Adipose tissue (tissue), 3 donors: ENCODE results near the gene ARHGEF7. TPM values are rescaled to one million over a fixed set of nuclear protein-coding genes. Genes with fewer than 3 reads are reported as not detected.

Experiments used
- H3K27ac ChIP-seq: one replicate; pipeline ENCODE4 v1.5.1; 2013; ENCODE audit warnings: low read depth, low read length
- WGBS, 3 donors: extraction: QIAGEN DNeasy Blood & Tissue Kit; methylation state at CpG; one replicate each; pipeline ENCODE4 v1.1.7; 2013; 5-methylcytosine and 5-hydroxymethylcytosine counted together
- polyA plus RNA-seq, 3 donors: library from polyadenylated mRNA; stranded (reverse); fragments of 200-250 nt; gene quantifications; one replicate each; pipeline ENCODE4 v1.2.3, GENCODE V29; 2013
- donor health status: healthy with polysubstance abuse.
- donor health status: Bipolar disorder and iron deficiency.
- donor health status: healthy.

The ARHGEF7 gene
- polyA plus RNA-seq, 3 donors, result 14.0 to 41.9 (median 27.8) TPM

- no peak overlapping the region for H3K27ac ChIP-seq
- 88 to 92% (median 90%) methylated on average over 12 of the region's 12 CpGs for WGBS, 3 donors
Measured at GRCh38 chr13:111319521-111319920, 204.4 kb downstream of the ARHGEF7 start.

DNA sequence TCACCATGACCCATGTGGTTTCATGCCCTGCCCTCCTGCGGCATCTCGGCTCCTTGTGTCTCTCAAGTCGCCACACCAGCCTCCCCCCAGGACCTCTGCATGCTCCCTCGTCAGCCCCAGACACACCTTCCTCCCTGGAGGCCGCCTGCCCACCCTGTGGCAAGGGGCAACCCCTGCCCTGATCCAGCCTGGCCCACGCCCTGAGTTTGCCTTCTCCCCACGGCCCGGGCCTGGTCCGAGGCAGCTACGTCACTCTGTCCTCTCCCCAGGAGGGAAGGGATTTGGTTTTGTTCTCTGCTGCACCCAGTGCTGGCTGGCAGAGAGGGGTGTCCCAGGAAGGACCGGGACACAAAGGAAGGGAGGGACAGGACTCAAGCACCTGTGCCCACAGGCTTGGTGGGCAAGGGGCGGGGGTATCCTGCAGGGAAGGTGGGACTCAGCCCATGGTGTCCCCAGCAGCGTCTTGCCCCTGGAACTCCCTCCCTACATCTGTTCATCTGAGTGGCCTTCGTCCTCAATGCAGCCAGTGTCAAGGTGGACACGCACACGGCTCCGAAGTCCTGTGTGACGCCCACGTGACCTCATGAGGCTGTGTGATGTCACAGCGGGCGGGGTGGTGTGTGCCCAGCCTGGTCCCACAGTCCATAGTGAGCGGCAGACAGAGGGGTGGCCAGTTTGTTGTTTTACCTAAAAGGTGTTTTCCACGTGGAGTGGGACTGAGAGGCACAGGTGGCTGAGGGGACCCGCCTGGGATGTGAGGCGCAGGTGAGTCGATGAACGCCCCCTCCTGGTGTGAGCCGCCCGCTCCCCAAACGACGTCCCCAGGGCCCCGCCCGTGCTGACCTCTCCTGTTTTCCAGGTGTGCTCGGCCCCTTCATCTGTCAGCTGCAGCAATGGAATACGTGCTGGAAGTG is 205.1 kb downstream of the ARHGEF7 start, which contains the start of gene TEX29:
TEX29 (plus strand) TSS at position 645 of the 914 bp plus-strand sequence; CDS start at position 894, 249 bp downstream.
- H3K27ac ChIP-seq, result no peak within 1 kb of the TSS
- WGBS, 3 donors, result 60 to 78% (median 78%) methylated on average over 34 to 35 of the region's 35 CpGs

DNA sequence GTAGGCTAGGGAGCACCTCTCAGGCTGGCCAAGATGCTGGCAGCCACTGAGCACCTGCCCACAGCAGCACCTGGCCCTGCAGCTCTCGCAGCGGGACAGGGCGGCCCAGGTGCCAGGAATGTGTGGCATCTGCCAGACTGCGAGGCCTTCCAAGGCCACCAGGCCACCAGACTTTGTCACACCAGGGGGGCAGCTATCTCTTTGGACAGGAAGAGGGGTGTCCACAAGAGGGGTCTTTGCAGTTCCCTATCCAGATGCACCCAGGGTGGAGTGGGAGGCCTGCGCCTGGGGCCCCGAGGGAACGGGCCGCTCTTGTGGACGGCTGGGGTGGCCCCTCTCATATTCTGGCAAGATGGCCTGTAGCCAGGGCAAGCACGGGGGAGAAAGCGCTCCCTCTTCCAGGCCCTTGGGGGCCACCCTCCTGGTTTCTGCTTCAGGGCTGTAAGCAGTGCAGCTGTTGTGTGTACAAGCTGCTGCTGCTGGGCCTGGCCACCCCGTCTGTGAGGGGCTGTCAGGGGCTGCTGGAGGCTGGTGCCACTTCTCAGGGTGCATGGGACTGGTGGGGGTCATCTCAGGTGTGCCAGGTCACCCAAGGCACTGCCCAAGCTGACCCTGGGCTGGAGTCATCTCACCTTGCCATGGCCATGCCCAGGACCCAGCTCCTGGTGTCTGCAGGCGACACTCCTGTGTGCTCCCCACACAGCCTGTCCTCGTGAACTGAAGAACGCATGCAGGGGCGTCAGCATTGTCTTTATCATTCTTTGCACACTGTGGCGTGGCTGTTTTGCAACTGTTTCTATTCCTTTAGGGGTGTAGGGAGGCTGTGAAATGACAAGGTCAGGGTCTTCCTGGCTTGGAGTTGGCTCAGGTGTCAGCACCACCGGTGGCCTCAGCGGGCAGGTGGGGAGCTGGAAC is 207.1 kb downstream of the ARHGEF7 start:
- WGBS, 3 donors, result 87 to 92% (median 92%) methylated on average over 19 of the region's 19 CpGs
- no peak overlapping the region for H3K27ac ChIP-seq

DNA sequence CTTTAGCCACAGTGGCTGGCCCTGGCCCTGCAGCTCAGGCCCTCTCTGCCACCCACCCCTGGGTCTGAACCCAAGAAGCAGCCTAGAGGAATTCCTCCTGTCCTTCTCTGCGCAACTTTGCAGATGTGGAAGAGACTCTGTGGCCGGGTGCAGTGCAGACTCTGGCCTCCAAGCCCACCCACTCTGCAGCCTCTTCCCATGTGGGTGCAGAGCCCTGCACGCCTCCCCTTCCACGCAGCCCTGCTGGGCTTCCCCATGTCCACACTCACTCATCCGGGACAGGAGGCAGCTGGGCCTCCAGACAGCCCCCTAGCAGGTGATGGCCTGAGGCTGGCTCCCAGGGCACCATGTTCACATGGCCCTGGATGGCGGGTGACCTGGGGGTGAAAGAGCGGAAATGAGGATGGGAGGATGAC is 207.8 kb downstream of the ARHGEF7 start:
- 66 to 94% (median 87%) methylated on average over 7 of the region's 7 CpGs for WGBS, 3 donors

DNA sequence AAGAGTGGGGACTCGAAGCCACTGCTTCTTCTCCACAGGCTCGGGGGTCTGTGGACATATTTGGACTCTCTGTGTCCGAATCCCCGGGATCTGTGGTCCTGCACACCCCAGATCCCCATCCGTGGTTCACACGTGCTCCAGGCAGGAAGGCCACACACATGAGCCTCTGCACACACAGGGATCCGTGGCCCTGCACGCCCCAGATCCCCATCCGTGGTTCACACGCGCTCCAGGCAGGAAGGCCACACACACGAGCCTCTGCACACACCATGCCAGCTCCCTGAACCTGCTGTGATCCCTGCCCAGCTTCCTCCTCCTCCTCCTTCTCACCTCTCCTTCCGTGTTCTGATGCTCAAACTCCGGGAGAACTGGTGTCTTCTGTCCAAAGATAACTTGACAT is 208.4 kb downstream of the ARHGEF7 start:
- no peak overlapping the region for H3K27ac ChIP-seq
- WGBS, 3 donors, result 78 to 82% (median 78%) methylated on average over 14 of the region's 14 CpGs

More for the DNA sequence above, 207.8 kb downstream of the ARHGEF7 start:
- H3K27ac ChIP-seq, result no peak overlapping the region

DNA sequence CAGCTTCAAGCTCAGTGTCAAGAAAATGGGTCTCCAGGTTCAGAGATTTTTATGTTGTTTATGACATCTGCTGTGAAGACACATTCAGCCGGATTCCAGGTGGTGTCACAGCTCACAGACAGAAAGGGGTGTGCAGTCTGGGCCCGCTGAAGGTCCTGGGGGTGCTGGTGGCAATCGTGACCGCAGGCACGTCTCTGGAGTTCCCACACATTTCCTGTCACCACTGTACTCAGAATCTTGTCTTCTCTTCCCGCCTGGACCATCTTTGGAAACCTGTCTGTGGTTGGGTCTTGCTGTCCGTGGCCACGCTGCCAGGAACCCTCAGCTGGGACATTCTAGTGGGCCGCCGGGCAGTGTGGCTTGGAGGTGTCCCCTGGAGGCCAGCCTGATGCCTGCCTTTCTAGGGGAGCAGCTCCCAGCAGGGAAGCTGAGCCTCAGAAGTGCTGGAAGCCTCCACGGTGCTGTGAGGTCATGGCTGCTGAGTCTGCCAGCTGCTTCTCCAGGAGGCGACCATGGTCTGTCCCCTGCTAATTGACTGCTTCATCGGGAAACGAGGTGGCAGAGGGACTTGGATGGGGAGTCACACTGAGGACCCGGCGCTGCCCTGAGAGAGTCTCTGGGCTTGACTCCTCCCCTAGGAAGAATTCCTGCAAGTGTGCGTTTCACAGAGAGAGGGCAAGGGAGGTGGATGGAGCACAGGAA is 209.0 kb downstream of the ARHGEF7 start:
- H3K27ac ChIP-seq, result no peak overlapping the region
- 61 to 75% (median 69%) methylated on average over 17 of the region's 17 CpGs for WGBS, 3 donors

GRCh38 chr13:111324736-111325135 is 209.6 kb downstream of the ARHGEF7 start:
- no peak overlapping the region for H3K27ac ChIP-seq
- 68 to 82% (median 82%) methylated on average over 14 of the region's 14 CpGs for WGBS, 3 donors

DNA sequence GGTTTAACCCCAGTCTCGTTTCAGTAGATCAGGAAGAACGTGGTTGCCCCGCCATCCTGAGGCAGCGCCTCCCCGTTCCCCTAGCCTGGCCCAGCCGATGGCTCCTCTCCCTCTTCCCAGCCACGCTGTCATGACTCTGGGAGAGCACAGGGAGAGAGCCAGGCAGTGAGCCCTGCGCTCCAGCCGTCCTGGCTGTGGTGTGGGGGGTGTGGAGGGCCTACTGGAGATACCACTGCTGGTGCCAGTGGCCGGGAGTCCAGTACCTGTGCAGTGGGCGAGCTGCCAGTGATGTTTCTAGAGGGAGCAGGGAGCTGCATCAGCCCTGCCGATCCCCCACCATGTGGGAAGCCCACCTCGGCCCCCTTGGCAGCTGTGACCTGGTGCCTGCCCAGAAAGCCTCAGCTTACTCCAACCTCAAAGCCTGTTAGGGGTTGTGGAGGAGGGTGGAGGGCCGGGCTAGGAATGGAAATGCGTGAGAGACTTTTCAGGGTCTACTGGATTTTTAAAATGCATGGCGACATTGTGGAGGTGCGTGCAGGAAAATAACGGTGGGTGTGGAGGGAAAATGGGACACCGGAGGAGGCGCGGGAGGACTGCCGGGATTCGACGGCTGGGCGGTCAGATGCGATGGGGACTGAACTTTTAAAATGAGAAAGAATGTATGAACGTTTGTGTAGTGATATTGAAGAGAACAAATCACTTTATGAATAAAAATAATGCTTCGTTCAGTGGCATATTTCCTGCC is 210.2 kb downstream of the ARHGEF7 start:
- WGBS, 3 donors, result 74 to 84% (median 81%) methylated on average over 28 of the region's 28 CpGs
- H3K27ac ChIP-seq, result no peak overlapping the region

DNA sequence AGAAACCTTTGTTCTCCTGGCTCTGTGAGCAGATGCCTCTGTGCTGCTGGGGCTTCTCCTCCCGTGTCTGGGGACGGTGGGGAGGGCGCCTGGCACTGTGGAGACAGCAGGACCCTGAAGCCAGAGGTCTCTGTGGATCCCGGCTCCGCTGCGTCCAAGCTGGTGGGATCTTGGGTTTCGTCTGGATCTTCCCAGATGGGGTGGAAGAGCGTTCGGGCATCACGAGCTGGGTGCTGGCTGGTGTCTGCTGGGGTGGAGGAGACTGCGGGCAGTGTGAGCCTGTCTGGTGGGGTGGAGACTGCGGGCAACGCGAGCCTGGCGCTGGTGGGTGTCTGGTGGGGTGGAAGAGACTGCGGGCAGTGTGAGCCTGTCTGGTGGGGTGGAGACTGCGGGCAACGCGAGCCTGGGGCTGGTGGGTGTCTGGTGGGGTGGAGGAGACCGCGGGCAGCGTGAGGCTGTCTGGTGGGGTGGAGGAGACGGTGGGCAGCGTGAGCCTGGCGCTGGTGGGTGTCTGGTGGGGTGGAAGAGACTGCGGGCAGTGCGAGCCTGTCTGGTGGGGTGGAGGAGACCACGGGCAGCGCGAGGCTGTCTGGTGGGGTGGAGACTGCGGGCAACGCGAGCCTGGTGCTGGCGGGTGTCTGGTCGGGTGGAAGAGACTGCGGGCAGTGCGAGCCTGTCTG is 211.0 kb downstream of the ARHGEF7 start:
- H3K27ac ChIP-seq, result no peak overlapping the region
- WGBS, 3 donors, result 81 to 92% (median 86%) methylated on average over 29 to 37 of the region's 37 CpGs

- WGBS, 3 donors, result 89 to 91% (median 91%) methylated on average over 15 of the region's 15 CpGs
- no peak overlapping the region for H3K27ac ChIP-seq
Measured at GRCh38 chr13:111326621-111326965, 211.5 kb downstream of the ARHGEF7 start.

GRCh38 chr13:111326981-111327642 is 212.0 kb downstream of the ARHGEF7 start:
- no peak overlapping the region for H3K27ac ChIP-seq
- 85 to 91% (median 89%) methylated on average over 16 of the region's 16 CpGs for WGBS, 3 donors

DNA sequence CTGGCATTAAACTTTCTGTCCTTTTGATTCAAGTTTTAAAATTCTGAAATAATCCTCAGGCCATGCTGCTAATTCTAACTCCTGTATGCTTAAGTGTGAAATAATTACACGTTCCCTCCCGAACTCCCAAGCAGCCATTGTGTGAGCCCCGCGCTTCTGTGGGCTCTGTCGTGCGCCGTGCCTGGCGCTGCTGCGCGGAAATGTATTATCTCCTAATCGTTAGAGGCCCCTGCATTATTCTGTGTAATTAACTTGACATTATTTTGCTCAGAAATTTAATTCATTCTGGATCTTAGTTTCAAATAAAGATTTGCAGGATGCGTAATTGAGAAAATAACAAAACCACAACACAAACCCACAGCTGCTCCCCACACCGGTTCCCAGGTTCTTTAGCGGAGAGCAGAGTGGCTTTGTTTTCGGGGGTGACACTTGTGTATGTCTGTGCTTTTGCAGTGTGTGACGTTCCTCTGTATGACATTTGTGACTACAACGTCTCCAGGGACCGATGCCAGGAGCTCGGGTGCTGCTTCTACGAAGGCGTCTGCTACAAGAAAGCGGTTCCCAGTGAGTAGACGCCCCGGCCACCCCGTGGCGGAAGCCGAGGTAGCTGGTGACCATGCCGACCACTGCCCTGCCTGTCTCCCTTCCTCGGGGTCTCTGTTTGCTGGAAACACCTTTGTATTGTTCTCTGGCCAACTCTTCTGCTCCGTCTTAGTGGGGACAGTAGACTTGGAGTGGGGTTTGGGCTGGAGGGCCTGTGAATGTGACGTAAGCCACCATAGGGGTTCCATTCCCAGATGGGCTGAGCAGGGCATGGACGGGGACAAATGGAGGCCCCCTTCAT is 212.8 kb downstream of the ARHGEF7 start:
- H3K27ac ChIP-seq, result no peak overlapping the region
- WGBS, 3 donors, result 89 to 94% (median 92%) methylated on average over 32 of the region's 32 CpGs

- 87 to 91% (median 89%) methylated on average over 23 to 30 of the region's 30 CpGs for WGBS, 3 donors
- H3K27ac ChIP-seq, result no peak overlapping the region
Measured at GRCh38 chr13:111328574-111329410, 213.7 kb downstream of the ARHGEF7 start.

GRCh38 chr13:111329641-111330040 is 214.5 kb downstream of the ARHGEF7 start:
- WGBS, 3 donors, result 87 to 91% (median 90%) methylated on average over 7 of the region's 7 CpGs
- no peak overlapping the region for H3K27ac ChIP-seq

DNA sequence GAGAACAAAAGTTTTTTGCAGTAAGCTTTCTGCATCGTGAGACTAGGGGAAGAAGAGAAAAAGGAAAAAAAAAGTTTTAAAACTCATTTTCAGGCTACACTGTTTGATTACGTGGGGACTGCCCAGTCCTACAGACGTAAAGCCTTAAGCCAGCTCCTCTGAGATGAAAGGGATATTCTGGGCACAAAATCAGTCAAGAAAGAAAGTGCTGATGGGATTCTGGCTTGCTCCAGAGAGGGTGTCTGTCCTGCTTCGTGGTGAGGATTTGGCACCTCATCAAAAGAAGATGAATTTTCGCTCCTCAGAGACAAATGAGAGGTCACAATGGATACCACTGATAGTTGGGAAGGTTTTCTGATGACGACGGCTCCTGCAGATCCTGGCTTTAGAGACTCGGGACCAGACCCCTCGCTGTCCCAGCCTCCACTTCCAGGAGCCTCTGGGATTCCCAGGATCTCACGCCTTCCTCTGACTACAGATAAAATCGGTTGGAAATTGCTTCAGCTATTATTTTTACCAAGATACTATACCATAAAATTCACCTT is 215.0 kb downstream of the ARHGEF7 start:
- 68 to 79% (median 68%) methylated on average over 11 of the region's 11 CpGs for WGBS, 3 donors
- no peak overlapping the region for H3K27ac ChIP-seq
